GM18517 (cell line): ENCODE measurements around the gene TARM1.

Experiments used
- ATAC-seq: cut with Tn5 transposase; IDR thresholded peaks from one replicate; pipeline ENCODE4 v1.9.1; 2021; ENCODE audit warnings: mild to moderate bottlenecking, moderate library complexity; ENCODE audit not compliant: unreplicated experiment

Gene TARM1

DNA sequence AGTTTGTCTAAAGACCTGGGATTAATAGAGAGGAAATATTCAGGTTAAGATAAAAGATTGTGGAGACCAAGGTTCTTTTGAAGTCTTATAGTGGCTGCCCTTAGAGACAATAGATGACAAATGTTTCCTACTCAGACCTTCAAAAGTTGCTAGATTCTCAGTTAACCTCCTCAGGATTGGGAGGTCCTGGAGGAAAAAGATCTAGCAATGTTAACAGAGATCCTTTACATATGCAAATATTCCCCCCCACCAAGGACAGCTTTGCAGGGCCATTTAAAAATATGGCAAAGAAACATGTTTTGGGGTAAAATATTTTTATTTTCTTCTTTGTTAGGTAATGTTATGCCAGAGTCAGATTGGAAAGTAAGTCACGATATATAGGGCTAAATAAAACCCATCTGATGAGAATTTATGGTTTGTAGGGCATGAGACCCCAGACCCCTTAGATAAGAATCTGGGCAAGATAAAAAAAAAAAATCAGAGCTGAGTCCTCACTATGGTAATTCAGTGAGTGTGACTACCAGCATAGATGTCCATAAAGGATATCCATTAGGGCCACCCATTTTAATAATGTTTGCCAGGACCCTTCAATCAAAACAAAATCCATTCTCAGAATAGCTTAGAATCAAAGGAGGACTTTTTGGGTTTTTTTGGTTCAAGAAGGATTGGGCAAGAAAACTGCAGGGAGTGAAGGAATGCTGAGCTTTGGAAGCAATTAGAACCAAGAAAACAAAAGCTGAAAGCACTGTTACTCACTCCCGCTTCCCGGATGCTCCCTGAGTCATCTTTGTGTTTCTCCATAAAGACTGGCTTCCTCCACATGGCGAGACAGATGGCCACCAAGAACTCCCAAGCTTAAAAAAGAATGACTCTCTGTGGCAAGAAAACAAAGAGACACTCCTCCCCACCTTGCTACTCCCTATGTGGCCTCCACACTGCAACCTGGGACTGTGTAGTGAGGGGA is 45.7 kb downstream of the TARM1 start:
- no peak for ATAC-seq

DNA sequence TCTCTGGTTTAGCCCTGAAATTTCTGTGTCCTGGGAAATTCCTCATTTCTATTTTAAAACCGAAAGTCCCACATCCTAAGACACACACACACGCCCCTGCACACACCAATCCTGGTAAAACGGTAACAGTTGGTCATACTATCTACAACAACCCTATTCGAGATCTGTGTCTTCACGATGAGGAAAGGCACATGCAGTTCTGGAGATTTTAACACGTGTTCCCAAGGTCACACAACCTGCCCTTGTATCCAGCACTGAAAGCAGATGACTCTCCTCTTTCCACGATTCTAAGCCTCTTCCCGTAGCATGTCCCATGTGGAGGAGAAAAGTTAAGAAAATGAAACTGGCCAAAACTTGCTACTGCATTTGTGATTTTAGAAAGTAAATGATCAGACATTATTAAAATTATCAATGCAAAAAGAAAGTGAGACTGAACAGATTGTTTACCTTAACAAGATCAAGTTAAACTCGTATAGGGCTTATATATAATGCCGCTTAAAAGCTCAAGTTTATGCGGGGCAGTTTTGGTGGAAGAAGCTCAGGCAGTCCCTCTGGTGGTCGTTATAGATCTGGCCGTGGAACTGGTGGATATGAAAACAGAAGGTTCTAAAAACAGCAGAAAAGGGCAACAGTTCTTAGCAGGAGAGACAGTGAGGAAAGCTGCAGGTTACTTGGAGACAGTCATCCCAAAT is 50.1 kb downstream of the TARM1 start:
- no peak for ATAC-seq

DNA sequence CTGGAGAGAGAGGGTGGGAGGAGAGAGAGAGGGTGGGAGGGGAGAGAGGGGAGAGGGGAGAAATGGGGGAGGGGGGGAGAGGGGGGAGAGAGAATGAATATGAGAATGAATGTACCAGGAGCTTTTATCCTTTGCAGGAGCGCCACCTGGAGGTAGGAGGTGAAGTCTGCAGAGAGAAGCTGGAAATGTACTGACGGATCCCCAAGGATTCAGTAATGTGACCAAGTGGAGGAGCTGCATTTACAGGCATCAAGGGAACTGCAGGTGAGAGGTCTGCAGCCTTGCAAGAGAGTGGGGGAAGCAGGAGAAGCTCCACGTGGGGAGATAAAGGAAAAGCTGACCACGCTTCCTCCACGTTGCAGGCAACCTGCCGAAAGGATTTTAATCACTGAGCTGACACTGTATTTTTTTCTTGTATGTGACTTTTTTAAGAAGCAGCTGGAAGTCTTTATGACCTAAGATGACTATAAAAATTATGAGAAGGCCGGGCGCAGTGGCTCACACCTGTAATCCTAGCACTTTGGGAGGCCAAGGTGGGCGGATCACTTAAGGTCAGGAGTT is 51.2 kb downstream of the TARM1 start:
- no peak for ATAC-seq

DNA sequence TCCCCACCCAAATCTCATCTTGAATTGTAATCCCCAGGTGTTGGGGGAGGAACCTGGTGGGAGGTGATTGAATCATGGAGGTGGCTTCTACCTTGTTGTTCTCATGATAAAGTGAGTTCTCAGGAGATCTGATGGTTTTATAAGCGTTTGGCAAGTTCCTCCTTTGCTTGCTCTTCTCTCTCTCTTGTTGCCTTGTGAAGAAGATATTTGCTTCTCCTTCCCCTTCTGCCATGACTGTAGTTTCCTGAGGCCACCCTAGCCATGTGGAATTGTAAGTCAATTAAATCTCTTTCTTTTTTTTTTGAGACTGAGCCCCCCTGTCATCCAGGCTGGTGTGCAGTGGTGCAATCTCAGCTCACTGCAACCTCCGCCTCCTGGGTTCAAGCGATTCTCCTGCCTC is 51.9 kb downstream of the TARM1 start:
- no peak for ATAC-seq

DNA sequence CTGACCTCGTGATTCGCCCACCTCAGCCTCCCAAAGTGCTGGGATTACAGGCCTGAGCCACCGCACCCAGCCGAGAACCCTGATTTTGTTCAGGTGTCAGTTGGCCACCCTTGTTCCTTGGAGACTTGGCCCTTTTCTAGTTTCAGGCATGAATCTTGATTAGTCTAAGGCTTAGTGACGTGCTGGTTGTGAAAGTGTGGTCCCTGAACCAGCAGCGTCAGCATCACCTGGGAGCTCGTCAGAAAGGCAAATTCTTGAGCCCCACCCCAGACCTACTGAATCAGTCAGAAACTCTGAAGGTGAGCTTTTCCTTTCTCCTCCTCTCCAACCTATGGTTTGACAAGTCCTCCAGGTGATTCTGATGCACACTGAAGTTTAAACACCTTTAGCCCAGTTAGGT is 54.5 kb downstream of the TARM1 start:
- no peak for ATAC-seq

DNA sequence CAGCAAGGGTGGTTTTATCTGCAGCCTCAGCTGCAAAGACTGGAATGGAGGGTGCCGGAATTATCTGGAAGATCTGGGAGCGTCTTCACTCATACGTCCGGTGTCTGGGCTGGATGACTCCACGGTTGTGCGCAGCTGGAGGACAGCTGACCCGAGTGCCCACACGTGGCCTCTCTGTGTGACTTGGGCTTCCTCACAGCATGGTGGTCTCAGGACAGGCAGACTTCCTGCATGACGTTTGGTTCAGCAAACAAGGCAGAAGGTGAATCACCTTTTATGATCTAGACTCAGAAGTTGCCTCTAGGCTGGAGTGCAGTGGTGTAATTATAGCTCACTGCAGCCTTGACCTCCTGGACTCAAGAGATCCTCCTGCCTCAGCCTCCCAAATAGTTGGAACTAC is 56.5 kb downstream of the TARM1 start:
- no peak for ATAC-seq

DNA sequence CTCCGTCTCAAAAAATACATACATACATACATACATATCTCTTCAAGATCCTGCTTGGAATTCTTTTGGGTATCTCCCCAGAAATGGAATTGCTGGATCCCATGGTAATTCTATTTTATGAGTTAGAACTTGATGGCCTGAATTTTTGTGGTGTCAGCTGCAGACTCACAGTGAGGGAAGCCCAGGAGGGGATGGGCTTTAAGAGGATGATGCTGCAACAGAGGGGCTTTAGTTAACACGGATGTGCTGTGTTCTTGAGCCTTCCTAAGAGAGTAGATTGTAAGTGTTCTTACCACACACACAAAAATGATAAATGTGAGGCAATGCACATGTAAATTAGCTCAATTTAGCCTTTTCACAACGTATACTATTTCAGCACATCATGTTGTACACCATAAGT is 58.0 kb downstream of the TARM1 start:
- ATAC-seq, result no peak

DNA sequence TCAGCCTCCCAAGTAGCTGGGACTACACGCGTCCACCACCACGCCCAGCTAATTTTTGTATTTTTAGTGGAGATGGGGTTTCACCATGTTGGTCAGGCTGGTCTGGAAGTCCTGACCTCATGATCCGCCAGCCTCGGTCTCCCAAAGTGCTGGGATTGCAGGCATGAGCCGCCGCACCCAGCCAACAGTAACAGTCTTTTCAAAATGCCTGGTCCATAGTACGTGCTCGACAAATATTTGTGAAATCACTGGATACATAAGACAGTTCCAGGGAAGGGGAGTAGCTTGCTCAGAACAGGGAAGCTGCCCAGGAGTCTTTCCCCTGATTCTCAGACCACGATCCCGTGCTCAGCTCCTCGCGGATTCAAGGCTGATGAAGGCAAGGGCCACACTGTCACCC is 59.2 kb downstream of the TARM1 start:
- no peak for ATAC-seq

DNA sequence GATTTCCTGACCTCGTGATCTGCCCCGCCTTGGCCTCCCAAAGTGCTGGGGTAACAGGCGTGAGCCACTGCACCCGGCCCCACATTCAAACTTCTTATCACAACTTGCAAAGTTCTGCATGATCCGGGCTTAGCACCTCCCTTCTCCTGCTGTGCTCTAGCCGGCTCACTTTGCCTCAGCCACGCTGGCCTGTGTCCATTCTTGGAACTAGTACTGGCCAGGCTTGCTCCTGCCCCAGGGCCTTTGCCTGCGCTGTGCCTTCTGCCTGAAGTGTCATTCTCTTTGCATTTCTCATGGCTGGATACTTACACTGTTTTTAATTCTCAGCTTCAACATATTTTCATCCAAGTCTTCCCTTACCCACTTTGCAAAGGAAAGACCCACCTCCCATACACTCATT is 59.8 kb downstream of the TARM1 start:
- no peak for ATAC-seq
